ENCODE results near the gene MCU.
"Not testable (repeated sequence)": the region's sequence is repeated elsewhere in the genome, so short reads cannot be mapped to it uniquely, and the experiment has no call there.

Gene MCU

DNA sequence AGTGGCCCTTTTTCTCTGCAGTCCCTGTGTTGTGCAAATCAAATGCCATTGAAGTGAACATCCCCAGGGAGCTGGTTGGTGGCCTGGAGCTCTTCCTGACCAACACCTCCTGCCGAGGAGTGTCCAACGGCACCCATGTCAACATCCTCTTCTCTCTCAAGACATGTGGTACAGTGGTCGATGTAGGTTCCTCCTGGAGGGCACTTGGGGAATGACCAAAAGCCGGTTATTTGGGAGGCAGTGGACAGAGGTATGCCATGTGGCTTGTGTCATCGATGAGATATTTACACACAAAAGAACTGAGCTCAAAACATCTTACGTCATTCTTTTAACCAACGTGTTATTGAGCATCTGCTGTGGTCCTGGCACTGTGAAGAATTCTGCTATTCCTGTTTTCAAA lies 221.3 kb downstream of the MCU start:
- no peak for DNase-seq

DNA sequence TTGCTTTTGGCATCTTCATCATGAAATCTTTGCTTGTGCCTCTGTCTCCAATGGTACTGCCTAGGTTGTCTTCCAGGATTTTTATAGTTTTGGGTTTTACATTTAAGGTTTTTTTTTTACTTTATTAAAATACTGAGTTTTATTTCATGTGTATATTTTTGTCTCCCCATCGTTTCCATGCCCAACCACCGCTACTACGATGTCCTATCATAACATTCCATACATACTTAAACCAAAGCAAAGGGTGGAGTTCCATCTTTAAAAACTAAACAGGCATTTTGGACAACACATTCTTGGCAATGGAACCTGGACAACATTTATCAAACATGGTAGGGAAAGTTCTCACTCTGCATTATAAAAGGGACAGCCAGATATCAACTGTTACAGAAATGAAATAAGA lies 225.3 kb downstream of the MCU start:
- not testable (repeated sequence) for DNase-seq

DNA sequence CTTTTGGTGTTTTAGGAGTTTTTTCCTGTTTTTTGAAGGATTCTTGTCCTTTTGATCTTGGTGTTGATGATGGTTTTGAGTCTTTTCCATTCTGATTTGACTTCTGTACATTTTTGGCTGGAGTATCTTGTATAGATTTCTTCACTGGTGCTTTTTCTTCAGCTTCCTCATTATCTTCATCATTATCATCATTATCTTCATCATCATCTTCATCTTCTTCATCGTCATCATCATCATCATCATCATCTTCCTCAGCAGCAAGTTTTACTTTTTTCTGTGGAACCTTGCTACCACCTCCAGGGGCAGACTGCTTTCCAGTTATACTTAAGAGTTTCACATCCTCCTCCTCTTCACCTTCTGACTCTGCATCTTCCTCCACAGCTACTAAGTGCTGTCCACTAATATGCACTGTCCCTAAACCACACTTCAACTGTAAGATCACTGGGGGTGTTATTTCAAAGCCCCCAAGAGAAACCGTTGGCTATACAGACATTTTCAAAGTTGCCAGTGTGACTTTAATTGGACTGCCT lies 225.9 kb downstream of the MCU start:
- not testable (repeated sequence) for DNase-seq

DNA sequence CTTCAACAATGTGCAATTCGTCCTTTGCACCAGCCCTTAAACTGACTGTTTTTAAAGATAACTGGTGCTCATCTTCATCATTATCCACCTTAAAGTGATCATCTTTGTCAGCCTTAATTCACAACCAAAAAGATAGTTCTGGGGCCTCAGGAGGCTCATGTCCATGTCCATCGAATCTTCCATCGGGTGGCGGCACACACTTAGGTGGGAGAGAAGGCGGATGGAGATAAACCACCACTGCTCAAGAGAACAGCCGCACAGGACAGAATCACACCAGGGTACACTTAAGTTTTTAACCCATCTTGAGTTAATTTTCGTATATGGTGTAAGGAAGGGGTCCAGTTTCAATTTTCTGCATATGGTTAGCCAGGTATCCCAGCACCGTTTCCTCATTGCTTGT lies 226.4 kb downstream of the MCU start:
- no peak for DNase-seq

DNA sequence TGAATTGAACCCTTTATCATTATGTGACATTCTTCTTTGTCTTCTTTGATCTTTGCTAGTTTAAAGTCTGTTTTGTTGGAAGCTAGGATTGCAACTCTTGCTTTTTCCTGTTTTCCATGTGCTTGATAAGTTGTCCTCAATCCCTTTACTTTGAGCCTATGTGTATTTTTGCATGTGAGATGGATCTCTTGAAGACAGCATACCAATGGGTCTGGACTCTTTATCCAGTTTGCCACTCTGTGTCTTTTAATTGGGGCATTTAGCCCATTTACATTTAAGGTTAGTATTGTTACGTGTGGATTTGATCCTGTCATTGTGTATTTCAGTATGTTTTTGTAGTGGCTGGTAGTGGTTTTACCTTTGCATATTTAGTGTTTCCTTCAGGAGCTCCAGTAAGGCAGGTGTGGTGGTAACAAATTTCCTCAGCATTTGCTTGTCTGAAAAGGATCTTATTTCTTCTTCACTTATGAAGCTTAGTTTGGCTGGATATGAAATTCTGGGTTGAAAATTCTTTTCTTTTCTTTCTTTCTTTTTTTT lies 229.3 kb downstream of the MCU start:
- DNase-seq = not testable (repeated sequence)

DNA sequence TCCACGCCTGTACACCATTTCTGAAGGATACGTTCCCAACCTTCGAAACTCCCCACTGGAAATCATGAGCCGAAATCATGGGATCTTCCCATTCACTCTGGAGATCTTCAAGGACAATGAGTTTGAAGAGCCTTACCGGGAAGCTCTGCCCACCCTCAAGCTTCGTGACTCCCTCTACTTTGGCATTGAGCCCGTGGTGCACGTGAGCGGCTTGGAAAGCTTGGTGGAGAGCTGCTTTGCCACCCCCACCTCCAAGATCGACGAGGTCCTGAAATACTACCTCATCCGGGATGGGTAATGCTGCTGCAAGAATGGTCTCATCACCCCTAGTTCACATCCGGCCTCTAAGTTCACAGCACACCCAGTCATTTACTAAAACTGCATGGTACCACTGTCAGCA lies 232.4 kb downstream of the MCU start:
- no peak for DNase-seq

DNA sequence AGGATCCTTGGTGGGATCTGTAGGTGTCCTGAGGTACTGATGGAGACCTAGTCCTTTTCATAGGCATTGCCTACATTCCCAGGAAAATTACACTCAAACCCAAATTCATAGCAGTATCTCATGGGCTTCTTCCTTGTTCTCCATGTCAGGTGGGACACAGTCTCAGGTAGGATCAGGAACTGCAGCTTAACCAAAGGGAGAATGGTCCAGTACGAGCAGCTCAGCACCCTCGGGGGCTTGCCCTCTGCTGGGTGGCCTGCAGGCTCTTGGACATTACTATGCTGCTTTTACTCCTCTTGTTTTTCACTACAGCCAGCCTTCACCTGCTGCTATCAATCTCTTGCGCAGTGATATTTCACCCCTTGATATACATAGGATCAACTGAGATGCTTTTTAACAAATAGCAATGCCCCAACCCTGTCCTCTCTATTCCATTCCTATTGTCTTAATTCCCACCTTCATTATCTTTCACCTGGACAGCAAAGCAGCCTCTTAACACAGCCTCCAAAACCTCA lies 234.1 kb downstream of the MCU start:
- no peak for DNase-seq

DNA sequence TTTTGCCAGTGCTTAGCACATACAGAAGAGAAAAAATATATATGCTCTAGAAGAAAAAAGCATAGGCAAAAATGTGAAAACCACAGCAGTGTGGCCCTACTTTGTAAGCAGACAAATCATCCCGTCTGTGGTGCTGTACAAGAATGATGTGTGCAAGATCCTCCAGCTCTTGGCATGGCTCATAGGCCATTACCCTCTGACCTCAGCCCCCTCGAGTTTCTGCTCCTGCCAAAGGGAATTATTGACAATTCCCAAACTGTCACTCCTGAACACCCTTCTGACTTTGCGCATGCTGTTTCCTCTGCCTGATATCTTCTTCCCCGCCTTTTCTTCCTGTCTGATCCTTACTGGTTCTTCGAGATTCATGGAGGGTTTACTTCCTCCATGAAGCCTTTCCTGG lies 235.5 kb downstream of the MCU start:
- DNase-seq = no peak

DNA sequence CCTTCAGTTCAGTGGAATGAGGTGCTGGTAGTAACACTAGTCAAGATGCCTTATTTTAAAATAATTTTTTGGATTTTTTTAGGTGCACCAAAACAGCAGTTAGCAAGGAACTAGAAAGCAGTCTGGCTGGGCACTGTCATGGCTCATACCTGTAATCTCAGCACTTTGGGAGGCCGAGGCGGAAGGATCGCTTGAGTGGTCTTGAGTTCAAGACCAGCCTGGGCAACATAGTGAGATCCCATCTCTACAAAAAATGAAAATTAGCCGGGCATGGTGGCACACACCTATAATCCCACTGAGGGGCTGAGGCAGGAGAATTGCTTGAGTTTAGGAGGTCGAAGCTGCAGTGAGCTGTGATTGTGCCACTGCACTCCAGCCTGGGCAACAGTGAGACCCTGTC lies 236.9 kb downstream of the MCU start:
- DNase-seq = no peak

DNA sequence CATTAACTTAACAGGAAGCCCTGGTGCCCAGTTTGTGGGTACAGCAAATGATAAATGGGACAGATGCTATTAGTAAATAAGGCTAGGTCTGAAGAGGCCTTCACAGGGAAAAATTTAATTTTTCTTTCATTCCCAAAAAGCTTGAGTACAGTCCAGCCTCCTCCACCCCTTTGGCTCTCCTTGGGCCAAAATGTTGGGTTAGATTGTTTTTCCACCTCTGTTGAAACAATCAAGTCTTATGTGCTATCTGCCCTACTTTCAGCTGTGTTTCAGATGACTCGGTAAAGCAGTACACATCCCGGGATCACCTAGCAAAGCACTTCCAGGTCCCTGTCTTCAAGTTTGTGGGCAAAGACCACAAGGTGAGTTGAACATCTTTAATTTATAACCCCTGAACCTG lies 238.3 kb downstream of the MCU start:
- DNase-seq = no peak

DNA sequence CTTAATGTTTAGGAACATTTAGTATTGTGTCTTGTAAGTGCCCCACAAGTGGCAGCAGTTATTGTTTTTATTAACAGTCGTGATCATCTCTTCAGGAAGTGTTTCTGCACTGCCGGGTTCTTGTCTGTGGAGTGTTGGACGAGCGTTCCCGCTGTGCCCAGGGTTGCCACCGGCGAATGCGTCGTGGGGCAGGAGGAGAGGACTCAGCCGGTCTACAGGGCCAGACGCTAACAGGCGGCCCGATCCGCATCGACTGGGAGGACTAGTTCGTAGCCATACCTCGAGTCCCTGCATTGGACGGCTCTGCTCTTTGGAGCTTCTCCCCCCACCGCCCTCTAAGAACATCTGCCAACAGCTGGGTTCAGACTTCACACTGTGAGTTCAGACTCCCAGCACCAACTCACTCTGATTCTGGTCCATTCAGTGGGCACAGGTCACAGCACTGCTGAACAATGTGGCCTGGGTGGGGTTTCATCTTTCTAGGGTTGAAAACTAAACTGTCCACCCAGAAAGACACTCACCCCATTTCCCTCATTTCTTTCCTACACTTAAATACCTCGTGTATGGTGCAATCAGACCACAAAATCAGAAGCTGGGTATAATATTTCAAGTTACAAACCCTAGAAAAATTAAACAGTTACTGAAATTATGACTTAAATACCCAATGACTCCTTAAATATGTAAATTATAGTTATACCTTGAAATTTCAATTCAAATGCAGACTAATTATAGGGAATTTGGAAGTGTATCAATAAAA lies 240.5 kb downstream of the MCU start:
- DNase-seq = no peak

DNA sequence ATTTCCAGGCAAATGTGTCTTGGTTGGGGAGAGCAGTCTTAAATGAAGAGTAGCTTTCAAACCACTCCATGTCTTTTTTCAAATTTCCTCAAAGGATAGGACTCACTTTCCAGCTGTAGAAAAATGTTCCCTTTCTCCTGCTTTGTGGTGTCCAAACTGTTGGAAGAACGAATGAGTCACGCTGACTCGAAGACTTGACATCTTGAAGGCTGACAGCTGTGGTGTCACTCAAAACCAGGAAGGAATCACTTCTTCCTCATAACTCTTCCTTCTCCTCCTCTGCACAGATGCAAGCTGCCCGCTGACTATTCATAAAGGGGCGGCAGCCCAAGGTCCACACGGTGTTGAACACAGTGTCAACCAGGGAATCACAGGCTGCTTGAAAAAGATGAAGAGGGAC lies 243.4 kb downstream of the MCU start:
- no peak for DNase-seq
